D721Med (cell line): Measurements from ENCODE around the gene RGS6.

Source experiments
- DNase-seq: peaks from one replicate; pipeline ENCODE4 v3.0.0; 2011; ENCODE audit warnings: low spot score; ENCODE audit not compliant: insufficient read length
- FAIRE-seq: peaks from 2 replicates; lab custom pipeline; 2011; peaks lifted over from hg19 to GRCh38; lab: Jason Lieb, UNC
- TF ChIP-seq, protein P1 (sequence below): IDR thresholded peaks from 2 replicates; pipeline ENCODE4 v1.5.1; 2012; ENCODE audit warnings: mild to moderate bottlenecking, control low read depth; ENCODE audit not compliant: insufficient read depth; ENCODE audit errors: missing control alignments

RGS6 gene

DNA sequence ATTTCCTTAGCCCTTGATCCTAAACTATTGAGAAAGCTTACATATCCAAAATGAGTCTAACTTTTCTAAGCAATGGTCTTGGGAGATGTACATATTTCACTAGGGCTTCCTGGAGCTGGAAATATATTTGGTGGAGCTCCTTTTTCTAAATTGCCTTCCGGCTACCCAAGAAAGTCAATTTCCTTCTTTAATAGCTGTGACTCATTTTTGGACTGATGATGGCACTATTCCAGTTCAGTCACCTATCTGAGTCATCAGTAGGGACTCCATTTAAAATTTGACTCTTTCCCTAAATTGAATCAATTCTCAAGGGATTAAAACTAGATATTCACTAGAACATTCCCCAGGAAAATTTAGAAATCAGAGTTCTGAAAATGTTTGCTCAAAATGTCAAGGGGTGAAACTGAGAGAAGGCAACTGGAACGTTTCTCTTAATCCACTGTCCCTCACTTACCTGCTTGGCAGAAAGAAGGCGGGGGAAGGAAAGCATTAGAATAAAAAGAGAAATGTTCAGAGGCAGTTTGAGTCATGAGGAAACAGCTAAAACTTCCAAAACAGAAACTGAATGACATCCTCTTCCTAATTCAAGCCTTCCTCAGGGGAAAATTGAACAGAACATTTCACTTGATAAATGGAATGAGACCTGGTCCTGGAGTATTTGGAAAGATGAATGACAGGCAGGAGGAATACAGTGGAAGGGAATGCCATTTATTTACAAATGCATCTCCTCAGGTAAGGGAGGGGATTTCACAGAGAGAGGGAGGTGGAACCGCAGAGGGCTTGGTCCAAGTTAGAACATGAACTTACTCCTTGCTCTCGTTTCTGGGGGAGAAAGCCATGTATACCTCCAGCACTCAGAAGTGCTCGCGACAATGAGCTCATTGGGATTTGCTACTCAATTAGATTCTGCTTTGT, 91.2 kb downstream of the RGS6 start:
- no peak for DNase-seq

DNA sequence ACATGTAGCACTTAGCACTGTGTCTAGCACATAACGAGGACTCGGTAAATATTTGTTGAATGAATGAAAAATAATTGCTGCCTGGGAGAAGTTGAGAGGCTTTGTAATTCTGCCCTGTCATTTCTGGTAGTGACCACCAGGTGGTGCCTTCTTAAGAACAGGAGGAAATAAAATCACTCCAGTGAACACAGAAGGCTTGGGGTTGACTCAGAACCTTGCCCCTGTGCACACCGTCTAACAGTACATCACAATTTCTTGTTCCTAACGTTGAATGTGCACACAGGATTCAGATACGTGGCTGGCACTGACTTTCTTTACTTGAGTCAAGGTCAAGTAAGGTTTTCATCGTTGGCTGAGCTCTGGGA, 91.8 kb downstream of the RGS6 start:
- TF ChIP-seq, protein P1, sequence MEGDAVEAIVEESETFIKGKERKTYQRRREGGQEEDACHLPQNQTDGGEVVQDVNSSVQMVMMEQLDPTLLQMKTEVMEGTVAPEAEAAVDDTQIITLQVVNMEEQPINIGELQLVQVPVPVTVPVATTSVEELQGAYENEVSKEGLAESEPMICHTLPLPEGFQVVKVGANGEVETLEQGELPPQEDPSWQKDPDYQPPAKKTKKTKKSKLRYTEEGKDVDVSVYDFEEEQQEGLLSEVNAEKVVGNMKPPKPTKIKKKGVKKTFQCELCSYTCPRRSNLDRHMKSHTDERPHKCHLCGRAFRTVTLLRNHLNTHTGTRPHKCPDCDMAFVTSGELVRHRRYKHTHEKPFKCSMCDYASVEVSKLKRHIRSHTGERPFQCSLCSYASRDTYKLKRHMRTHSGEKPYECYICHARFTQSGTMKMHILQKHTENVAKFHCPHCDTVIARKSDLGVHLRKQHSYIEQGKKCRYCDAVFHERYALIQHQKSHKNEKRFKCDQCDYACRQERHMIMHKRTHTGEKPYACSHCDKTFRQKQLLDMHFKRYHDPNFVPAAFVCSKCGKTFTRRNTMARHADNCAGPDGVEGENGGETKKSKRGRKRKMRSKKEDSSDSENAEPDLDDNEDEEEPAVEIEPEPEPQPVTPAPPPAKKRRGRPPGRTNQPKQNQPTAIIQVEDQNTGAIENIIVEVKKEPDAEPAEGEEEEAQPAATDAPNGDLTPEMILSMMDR = peak; percentile 58
- DNase-seq (no peak), FAIRE-seq (no peak)

More for the DNA sequence above, 91.2 kb downstream of the RGS6 start:
- FAIRE-seq = no peak
- TF ChIP-seq, protein P1 = no peak

DNA sequence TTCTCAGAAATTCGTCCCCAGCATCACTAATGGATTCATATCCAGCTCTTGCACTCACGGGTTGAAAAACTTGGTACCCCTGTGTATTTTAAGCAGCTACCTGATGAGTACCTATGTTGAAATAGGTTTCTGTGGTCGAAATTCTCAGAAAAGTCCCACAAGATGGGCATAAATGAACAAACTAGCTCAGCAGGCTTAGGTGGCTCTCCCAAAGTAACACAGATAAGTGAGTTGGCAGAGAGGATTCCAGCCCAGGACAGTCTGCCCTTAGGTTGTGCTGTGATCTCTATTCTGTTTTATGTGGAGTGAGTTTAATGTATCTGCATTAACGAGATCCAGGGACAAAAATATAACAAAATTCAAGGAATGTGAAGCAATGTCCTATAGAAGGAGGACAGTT, 92.3 kb downstream of the RGS6 start:
- TF ChIP-seq, protein P1 = no peak
- DNase-seq = no peak
- FAIRE-seq = no peak

DNA sequence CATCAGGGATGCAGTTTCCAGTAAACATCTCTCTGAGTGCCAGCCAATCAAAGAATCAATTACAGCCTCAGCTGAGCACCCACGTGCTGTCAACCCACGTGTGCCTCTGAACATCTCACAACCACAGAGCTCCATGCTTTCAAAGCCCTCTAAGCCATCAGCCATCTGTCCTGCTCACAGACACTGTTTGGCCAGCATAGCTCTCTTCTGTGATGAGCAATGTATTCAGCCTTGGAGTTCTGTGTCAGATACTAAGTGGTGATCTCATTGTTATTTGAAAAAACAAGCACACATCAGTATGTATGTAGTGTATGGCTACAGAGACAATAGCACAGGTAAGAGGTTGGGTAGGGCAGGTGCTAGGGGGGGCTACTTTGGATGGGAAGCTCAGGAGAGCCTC, 94.3 kb downstream of the RGS6 start:
- DNase-seq = no peak
- FAIRE-seq = no peak
- TF ChIP-seq, protein P1 = no peak

DNA sequence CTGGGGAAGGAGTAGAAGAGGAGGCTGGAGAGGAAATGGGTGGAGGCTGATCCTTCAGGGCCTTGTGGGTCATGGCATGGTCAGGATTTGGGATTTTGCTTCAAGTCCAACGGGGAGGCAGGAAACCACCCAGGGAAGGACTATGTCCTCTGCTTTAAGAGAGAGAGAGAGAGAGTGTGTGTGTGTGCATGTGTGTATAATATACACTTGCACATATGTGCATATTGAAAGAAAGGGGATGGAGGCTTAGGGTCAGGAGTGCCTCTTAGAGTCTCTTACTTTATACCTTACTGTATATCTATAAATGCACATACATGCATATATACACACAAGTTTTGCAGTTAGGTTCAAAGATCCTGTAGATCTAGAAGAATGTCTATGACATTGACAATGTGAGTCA, 94.8 kb downstream of the RGS6 start:
- TF ChIP-seq, protein P1 = no peak
- no peak for FAIRE-seq
- DNase-seq = no peak

DNA sequence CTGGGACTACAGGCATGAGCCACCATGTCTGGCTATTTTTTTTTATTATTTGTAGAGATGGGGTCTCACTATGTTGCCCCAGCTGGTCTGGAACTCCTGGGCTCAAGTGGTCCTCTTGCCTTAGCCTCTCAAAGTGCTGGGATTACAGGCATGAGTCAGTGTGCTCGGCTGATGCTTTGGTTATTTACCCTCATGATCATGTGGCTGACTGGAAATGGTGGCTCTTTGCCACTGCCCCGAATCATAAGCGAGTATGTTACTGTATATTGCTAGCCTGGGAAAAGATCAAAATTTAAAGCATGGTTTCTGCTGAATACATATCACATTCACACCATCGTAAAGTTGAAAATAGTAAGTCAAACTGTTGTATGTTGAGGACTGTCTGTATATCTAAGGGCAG, 101.1 kb downstream of the RGS6 start:
- FAIRE-seq (no peak), DNase-seq (no peak)
- TF ChIP-seq, protein P1 = no peak

DNA sequence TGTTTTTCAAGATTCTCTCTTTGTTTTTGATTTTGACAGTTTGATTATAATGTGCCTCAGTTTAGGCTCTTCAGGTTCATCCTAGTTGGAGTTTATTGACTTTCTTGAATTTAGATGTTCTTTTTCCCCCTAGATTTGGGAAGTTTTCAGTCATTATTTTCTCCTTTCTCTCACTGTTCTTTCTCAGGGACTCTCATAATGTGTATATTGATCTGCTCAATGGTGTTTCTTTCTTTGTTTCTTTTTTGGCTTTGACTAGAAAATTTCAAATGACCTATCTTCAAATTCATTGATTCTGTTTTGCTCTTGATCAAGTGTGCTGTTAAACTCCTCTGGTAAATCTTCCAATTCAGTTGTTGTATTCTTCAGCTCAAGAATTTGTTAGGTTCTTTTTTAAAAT, 108.3 kb downstream of the RGS6 start:
- TF ChIP-seq, protein P1 = no peak
- FAIRE-seq = no peak
- DNase-seq = no peak
